Prostate gland (tissue), 2 donors: ENCODE data around the gene CKAP5.

ENCODE experiments used
- POLR2A ChIP-seq: fragments of 450-650 bp; IDR thresholded peaks from one replicate; pipeline ENCODE4 v1.6.1; 2016; ENCODE audit warnings: antibody characterized with exemption, mild to moderate bottlenecking
- POLR2AphosphoS5 ChIP-seq: sonication (generic); formaldehyde crosslinking; IDR thresholded peaks from one replicate; pipeline ENCODE4 v1.6.1; 2017; ENCODE audit warnings: antibody characterized with exemption
- TF ChIP-seq, protein P1 (sequence below), 4 experiments: fragments of 200-600 bp in 2 of 4; fragments of 450-650 bp in 2 of 4; sonication (generic) in 2 of 4; IDR thresholded peaks; 1 replicate in 3 of 4; 2 replicates in 1 of 4; pipeline ENCODE4 v1.5.1; 2016 to 2019; ENCODE audit warnings: antibody characterized with exemption in 4 of 4, mild to moderate bottlenecking in 2 of 4, moderate library complexity in 2 of 4

DNA sequence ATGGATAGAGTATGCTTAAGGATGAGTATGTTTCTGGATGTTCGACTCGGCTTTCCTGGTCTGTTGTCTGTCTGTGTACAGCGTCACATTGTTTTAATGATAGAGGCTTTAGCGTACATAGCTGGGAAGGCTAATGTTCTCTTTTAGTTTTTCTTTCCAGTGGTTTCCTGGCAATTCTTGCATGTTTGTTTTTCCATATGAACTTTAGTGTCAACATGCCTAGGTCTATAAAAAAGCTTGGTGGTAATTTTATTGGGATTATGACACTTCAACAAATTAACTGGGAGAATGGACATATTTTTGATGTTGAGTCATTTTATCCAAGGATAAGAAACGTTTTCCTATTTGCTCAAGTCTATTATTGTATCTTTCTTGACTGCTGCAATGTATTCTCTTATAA, 109.5 kb downstream of the CKAP5 start:
- TF ChIP-seq POLR2A (no peak), POLR2AphosphoS5 (peak; percentile 55)
- TF ChIP-seq, protein P1, sequence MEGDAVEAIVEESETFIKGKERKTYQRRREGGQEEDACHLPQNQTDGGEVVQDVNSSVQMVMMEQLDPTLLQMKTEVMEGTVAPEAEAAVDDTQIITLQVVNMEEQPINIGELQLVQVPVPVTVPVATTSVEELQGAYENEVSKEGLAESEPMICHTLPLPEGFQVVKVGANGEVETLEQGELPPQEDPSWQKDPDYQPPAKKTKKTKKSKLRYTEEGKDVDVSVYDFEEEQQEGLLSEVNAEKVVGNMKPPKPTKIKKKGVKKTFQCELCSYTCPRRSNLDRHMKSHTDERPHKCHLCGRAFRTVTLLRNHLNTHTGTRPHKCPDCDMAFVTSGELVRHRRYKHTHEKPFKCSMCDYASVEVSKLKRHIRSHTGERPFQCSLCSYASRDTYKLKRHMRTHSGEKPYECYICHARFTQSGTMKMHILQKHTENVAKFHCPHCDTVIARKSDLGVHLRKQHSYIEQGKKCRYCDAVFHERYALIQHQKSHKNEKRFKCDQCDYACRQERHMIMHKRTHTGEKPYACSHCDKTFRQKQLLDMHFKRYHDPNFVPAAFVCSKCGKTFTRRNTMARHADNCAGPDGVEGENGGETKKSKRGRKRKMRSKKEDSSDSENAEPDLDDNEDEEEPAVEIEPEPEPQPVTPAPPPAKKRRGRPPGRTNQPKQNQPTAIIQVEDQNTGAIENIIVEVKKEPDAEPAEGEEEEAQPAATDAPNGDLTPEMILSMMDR (IDR thresholded peaks at IDR 0.05) = no peak
